Stromal cell of bone marrow (primary cell): Measurements from ENCODE around the gene NCKAP1.
"Not testable (repeated sequence)": the region's sequence is repeated elsewhere in the genome, so short reads cannot be mapped to it uniquely, and the experiment has no call there.

Experiments used
- DNase-seq: peaks from one replicate; pipeline ENCODE4 v3.0.0-alpha.2; 2012; ENCODE audit warnings: low read depth

The NCKAP1 gene

GRCh38 chr2:183038341-183039300, at the start of gene NCKAP1:
TSS of gene NCKAP1 (minus strand) at chr2:183038457. CDS start at chr2:183038099, 358 bp downstream.
- DNase-seq: peak; percentile 75

GRCh38 chr2:183081911-183082310, 43.7 kb upstream of the NCKAP1 start:
- no peak for DNase-seq

- DNase-seq: no peak
Measured at GRCh38 chr2:183079139-183079775, 41.0 kb upstream of the NCKAP1 start.

- peak; percentile 86 for DNase-seq
Measured at GRCh38 chr2:183078464-183079138, 40.3 kb upstream of the NCKAP1 start, which contains the start of gene DUSP19. TSS of gene DUSP19 (plus strand) at chr2:183078747. CDS start at chr2:183078934, 187 bp downstream.

GRCh38 chr2:183078163-183078463, 39.9 kb upstream of the NCKAP1 start:
- DNase-seq: no peak

GRCh38 chr2:183072177-183072576, 33.9 kb upstream of the NCKAP1 start:
- no peak for DNase-seq

GRCh38 chr2:183070942-183071844, 32.9 kb upstream of the NCKAP1 start:
- DNase-seq: no peak

- DNase-seq: no peak
Measured at GRCh38 chr2:183069174-183069573, 30.9 kb upstream of the NCKAP1 start.

GRCh38 chr2:183068561-183068960, 30.3 kb upstream of the NCKAP1 start:
- DNase-seq: no peak

GRCh38 chr2:183063083-183063482, 24.8 kb upstream of the NCKAP1 start:
- peak; percentile 54 for DNase-seq

GRCh38 chr2:183060571-183061231, 22.4 kb upstream of the NCKAP1 start:
- no peak for DNase-seq

GRCh38 chr2:183059561-183059960, 21.3 kb upstream of the NCKAP1 start:
- peak; percentile 87 for DNase-seq

- DNase-seq: no peak
Measured at GRCh38 chr2:183057333-183057985, 19.2 kb upstream of the NCKAP1 start.

GRCh38 chr2:183049420-183049819, 11.2 kb upstream of the NCKAP1 start:
- DNase-seq: no peak

- not testable (repeated sequence) for DNase-seq
Measured at GRCh38 chr2:183047486-183048125, 9.3 kb upstream of the NCKAP1 start.

- DNase-seq: not testable (repeated sequence)
Measured at GRCh38 chr2:183043580-183043979, 5.3 kb upstream of the NCKAP1 start.

GRCh38 chr2:183040604-183041003, 2.3 kb upstream of the NCKAP1 start:
- DNase-seq: no peak

- no peak for DNase-seq
Measured at GRCh38 chr2:183037553-183038340, 510 bp downstream of the NCKAP1 start.

GRCh38 chr2:183037074-183037552, 1.1 kb downstream of the NCKAP1 start:
- DNase-seq: peak; percentile 29
